ENCODE data around the gene HMGXB3.

- TF ChIP-seq CTCF (IDR thresholded peaks at IDR 0.05) = no peak
- TF ChIP-seq ZFX (IDR thresholded peaks at IDR 0.05; ENCODE audit: borderline replicate concordance) = no peak
Measured at GRCh38 chr5:150065886-150066285, 65.3 kb downstream of the HMGXB3 start.

Measured in 22Rv1 (cell line).